GM04504 (cell line): ENCODE measurements around the gene LDAH.

ENCODE experiments used
- DNase-seq: peaks from one replicate; pipeline ENCODE4 v3.0.0-alpha.2; 2012; ENCODE audit warnings: low read depth

LDAH gene

DNA sequence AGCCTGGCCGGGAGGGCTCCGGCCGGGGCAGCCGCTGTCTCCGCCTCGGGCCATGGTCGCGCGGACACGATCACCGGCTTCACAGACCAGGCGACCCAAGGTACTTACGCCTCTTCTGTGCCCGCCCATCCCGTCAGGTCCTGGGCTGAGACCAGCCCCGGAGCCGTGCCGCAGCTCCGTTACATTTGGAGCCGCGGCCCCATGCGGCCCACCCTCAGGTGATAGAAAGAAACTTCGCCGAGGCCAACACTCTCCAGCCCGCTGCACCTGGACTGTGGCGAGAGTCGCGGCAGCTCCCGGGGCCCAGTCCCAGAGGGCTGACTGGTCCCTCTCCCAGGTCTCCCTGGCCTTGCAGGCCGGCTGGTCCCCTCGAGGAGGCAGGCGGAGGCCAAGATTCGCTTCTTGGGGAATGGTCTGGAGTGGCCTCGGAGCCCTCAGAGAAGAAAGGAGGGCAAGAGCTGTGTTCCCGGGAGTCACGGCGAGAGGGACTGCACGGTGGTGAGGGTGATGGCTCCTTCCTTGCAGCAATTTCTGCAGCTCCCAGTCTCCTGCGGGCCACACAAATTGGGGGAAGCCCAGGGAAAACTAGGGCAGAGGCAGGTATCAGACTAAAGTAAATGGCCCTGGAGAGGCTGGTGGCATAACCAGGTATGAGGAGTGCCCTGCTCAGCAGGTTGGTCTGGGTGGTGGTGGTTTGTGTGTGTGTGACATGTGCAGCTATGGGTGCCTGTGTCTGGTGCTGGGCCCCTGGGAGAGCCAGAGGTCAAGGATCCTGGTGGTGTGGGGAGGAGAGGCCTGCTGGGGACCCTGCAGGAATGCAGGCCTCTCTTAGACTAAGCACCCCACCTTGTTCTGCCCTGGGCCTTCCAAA, 155.1 kb downstream of the LDAH start:
- no peak for DNase-seq

DNA sequence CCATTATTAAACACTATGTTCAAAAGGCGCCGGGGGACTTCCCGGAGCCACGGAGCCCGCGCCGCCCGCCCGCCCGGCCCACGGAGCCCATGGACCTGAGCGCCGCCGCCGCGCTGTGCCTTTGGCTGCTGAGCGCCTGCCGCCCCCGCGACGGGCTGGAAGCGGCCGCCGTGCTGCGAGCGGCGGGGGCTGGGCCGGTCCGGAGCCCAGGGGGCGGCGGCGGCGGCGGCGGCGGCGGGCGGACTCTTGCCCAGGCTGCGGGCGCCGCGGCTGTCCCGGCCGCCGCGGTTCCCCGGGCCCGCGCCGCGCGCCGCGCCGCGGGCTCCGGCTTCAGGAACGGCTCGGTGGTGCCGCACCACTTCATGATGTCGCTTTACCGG, 155.8 kb downstream of the LDAH start:
- DNase-seq: no peak

- DNase-seq: no peak
Observed at GRCh38 chr2:20666304-20667150, 156.4 kb downstream of the LDAH start, which contains the start of gene GDF7. Gene GDF7 (plus strand): TSS chr2:20667144. CDS start chr2:20667240, 96 bp downstream.

DNA sequence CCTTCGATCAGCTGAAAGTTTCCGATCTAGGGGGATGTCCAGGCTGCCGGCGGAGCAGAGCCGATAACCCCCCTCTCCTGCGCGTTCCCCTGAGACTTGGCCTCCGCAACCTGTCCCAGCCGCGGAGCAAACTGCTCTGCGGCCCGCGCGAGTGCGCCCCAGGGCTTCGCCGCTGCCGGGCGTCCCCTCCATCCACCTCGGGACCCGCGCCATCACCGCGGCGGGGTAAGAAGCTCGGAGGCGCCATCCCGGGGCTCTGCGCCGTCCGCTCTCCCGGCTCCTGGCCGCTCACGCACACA, 156.9 kb downstream of the LDAH start:
- DNase-seq: no peak

DNA sequence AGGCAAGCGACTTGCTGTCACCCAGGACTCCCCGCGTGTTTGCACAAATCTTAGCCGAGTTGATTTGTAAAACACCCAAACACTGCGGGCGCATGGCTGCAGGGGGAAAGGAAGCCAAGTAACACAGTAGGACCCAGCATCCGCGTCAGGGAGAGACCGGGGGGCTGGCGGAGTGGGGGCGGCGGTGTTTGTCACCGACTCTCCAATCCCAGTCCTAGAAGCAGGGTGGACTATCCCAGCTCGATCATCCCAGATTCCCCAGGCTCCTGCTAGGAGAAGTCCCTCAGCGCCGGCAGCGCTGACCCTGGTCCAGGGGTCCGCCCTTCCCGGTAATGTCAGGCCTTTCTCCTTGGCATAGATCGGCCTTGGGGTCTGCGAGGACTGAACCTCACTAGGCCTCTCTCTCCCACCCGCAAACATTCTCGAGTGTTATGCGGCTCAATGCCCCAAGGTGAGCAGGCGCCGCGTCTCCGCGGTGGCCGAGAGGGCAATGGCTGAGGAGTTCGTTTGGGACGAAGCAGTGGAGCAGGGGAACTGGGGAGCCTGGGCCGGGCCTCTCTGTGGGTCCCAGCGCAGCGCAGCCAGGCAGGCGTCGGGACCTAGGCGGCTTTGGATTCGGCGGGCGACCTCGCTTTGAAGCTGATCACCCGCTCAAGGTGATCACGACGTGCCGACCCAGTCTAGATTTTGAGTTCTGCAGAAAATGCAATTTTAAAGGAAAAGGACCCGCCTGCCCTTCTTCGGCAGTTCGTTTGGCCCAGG, 157.5 kb downstream of the LDAH start:
- DNase-seq: no peak

DNA sequence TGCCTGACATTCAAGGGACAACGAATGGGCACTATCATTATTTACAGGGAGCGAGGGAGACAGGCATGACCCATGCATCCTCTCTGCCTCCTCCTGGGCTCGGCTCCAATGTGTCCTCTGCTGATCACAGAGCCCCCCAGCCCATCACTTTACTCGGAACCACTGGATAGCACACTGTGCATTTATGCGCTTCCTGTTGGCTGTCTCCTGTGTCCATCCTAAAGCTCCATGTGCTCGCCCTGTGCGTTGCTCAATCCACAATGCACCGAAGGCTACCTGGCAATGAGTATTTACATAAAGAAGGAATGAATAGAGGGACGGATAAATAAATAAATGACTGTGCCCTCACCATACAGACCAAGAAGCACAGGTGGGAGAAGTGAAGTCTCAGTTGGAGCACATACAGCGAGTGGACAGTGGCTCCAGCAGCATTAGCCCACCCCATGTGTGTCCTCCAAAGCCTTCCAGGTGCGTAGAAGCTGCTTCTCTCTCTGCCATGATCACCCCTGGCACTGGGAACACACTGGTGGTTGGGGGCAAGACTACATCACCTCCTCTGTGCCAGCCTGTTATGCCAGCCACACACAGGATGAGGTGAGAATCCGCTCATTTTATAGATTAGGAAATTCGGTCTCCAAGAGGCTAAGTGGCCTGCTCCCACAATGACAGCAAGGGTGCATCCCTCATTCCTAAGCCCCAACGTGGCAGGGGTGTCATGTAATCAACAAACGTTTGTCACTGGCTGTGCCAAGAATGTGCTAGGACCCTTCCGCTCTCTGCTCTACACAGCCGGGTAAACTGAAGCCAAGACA, 158.3 kb downstream of the LDAH start:
- no peak for DNase-seq

DNA sequence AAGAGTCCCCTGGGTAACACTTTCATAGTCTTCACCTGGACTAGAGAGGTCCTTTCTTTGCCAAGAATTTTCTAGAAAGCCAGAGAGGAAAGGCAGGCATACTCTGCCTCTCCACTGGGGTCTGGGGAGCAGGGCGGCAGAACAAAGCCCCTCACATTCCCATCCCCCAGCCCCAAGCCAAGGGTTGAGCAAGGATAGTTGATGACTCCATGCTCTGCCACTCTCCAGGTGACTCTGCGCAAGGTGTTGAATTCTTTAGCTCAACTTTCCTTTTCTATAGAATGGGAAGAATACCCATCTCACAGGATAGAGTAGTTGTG, 158.9 kb downstream of the LDAH start:
- DNase-seq: no peak

- DNase-seq: no peak
Observed at GRCh38 chr2:20663196-20664070, 159.5 kb downstream of the LDAH start.

DNA sequence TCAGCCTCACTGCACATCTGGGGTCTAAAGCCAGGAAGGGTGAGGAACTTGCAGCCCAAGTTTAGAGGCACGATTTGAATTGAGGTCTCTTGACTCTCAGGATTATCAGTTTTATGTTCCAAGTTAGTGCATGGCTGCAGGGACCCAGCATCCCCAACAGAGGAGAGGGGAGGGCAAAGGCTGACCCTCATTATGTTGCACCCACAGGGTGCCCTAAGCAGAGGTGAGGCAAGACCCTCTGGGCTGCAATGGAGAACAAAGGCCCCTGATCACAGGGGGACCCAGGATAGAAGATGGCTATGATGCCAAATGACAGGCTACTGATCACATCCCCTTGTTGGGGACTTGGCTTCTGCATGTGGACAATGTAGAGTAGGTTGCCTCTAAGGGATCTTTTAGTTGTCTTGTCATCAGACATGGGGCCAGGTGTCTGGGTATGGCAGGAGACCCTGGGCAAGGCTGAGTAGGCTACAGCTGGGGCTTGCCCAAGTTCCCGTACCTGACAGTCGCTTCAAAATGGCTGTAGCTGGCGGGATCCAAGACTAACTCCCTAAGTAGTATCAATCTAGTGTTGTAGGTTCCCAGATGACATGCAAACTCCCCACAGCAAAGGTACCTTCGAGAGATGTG, 160.5 kb downstream of the LDAH start:
- DNase-seq: no peak

DNA sequence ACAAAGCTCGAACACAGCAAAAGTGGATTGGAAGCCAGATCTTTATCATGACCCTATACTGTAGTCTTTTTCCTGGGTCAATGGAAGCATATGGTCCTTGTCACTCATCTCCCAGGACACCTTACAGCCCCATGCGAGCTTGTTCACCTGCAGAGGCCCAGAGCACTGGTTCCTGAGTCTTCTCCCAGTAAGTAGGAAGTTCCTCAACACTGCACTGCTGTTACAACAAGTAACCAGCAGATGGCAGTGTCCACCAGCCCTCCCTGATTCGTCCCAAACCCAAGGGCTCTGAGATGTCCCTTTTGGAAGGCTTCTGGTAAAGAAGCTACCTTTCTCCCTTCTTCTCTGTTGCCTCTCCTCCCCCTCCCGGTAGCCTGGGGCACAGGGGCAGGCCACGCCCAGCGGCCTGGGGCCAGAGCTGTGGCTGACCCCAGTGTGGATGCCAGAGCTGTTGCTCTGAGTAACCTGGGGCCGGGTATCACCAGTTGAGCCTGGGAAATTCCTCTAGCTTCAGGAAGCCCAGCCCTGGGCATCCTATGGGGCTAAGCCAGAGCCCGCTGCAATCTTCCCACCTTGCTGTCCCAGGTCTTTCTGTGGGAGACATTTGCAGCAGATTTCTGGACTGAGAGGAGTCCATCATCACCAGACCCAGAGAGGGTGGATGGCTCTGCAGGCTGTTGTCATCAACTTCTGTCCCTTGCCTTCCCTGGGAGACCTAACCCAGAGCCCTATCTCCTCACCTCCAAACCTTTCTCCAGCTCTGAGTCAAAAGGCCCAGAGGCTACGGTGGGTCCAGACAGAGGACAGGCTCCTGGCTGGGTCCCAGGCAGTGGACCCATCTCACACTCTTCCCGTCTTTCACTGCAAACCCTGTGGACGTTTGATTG, 161.2 kb downstream of the LDAH start:
- peak; percentile 52 for DNase-seq

GRCh38 chr2:20660506-20661420, 162.1 kb downstream of the LDAH start:
- DNase-seq: no peak

DNA sequence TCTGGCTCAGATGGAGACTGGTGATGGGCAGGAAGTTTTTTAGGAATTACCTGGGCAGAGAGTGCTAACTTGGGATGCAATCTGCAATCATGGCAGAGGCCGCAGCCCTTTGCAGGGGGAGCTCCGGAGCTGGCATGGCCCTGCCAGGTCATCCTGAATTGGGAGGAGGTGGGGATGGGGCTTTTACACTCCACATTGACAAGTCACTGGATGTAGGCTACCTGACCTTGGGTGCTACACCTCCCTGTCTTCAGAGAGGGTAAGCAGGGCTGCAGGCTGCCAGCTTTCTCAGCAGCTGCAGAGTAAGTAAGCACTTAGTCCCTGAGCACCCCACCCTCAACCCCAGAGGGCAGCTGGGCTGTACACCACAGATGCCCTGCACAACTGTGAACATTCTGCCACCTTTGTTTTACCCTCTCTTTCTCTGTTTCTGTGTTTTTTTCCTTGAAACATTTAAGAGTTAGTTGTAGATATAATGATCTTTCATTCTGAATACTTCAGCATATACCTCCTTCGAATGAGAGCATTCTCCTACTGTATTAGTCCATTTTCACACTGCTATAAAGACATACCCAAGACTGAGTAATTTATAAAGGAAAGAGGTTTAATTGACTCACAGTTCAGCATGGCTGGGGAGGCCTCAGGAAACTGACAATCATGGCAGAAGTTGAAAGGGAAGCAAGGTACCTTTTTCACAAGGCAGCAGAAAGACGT, 165.2 kb downstream of the LDAH start:
- DNase-seq: no peak

GRCh38 chr2:20656561-20656960, 166.3 kb downstream of the LDAH start:
- DNase-seq: no peak

DNA sequence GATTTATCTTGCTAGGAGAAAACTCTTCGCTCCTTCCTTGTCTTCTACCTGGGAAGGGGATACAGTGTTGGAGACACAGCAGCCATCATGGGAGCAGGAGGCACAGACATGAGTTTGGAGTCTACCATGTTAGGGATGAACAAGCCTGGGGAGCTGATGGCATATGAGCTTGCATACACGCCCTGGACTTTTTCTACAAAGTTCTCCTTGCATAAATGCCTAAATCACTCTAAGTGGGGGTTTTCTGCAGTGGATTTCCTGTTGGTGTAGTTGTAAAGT, 168.4 kb downstream of the LDAH start:
- no peak for DNase-seq

DNA sequence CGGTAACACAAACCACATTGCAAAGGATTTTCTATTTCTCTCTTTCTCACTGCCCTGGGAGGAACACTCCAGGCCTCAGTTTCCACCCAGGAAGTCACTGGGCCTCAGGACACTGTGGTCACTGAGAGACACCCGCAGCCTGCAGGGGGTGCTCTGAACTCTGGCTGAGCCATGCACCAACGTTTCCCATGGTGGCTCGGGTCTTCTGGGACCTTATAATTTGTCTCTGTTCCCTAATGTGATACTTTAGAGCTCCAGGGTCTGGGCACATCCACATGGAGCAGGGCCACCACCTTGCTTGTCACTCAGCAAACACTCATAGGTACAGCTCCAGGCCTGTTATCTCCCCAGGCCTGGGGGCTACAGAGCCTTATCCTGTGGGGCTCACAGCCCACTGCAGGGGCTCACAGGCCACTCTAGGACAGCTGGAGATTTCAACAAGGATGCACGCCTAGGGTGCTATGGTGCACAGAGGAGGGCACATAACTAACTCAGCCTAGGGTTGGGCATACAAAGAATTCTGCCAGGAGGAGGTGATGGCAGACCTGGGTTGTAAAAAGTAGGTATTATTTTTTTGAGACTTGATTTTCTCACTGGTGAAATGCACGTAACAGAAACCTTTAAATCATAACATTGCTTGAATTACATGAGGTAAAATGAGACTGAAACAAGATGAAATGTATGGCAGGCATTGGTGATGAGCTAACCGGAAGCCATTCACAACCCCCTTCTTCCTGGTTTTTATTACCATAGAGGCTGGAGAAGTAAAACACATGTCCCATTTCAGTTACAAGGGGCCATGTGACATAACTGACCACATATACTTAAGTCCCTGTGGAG, 169.0 kb downstream of the LDAH start:
- no peak for DNase-seq

DNA sequence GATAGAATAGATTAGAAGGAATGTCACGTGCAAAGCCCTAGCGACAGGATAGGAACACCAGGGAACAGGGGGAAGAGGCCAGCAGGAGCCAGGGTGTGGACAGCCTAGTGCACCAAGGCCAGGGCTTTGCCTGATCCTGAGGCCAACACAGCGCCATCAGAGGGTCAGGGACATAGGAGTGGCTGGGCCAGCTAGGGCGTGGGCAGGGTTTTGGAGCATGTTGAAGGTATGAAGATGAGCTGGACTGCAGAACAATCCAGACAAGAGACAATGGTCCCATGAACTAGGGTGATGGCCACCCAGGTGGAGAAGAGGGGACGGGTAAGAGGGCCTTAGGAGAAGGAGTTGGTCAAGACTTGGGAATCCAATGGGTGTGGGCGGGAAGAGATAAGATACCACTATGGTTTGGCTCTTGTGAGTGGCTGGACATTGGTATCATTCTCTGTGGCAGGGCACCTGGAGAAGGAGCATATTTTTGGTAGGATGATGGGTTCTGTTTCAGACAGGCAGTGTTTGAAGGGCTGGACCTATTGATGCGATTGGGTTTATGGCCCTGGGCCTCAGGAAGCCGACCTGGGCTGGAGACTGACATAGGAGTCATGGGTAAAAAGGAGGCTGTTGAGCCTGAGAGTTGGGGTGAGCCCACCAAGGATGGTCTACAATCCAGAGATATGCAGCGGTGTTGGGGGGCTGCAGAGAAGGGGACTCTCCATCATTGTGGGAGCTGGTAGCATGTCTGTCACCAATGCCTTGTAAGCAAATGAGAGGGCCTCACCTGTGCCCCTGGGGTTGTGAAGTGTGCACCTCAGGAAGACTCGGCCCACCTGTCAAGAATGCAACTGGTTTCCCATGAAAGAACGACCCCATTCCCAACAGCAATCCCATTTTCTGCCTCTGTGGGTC, 170.0 kb downstream of the LDAH start:
- DNase-seq: no peak
